Fibroblast of lung (primary cell): ENCODE data around the gene TEX44. TPM values are rescaled to one million over a fixed set of nuclear protein-coding genes. Genes with fewer than 3 reads are reported as not detected.

Experiments used
- DNase-seq, 2 donors: peaks; one replicate each; pipeline versions ENCODE4 v3.0.0 to v3.0.0-alpha.2; 2010; ENCODE audit warnings: low read depth in 2 of 2
- H2AFZ ChIP-seq: 2 replicates; pipeline ENCODE4 v1.5.1; 2012; ENCODE audit warnings: low read length, control low read depth, inconsistent platforms
- H3K27ac ChIP-seq: 2 replicates; pipeline ENCODE4 v1.5.1; 2011; ENCODE audit warnings: low read length, control low read depth; ENCODE audit not compliant: insufficient read depth
- H3K27me3 ChIP-seq: 2 replicates; pipeline ENCODE4 v1.5.1; 2011; ENCODE audit warnings: mild to moderate bottlenecking, low read length; ENCODE audit not compliant: control insufficient read depth, insufficient read depth
- H3K36me3 ChIP-seq: 2 replicates; pipeline ENCODE4 v1.5.1; 2011; ENCODE audit warnings: low read length; ENCODE audit not compliant: control insufficient read depth, insufficient read depth
- H3K4me1 ChIP-seq: 2 replicates; pipeline ENCODE4 v1.5.1; 2011; ENCODE audit warnings: low read length; ENCODE audit not compliant: control insufficient read depth, insufficient read depth; ENCODE audit errors: extremely low read depth
- H3K4me2 ChIP-seq: 2 replicates; pipeline ENCODE4 v1.5.1; 2011; ENCODE audit warnings: low read length, control low read depth; ENCODE audit not compliant: insufficient read depth; ENCODE audit errors: extremely low read depth
- H3K4me3 ChIP-seq, 4 experiments: fragments of 200-600 bp in 1 of 4; sonication (generic) in 1 of 4; replicated peaks in 1 of 4; 2 replicates each; pipeline ENCODE4 v1.5.1; 2011 to 2016; ENCODE audit warnings: low read length in 4 of 4, low read depth in 3 of 4, mild to moderate bottlenecking in 3 of 4, control low read depth in 2 of 4, inconsistent platforms in 1 of 4, mixed read lengths in 1 of 4; ENCODE audit not compliant: insufficient read depth in 1 of 4; ENCODE audit errors: control extremely low read depth in 1 of 4
- H3K79me2 ChIP-seq: 2 replicates; pipeline ENCODE4 v1.5.1; 2012; ENCODE audit warnings: mild to moderate bottlenecking, low read length, inconsistent platforms; ENCODE audit not compliant: control insufficient read depth, insufficient read depth
- H3K9ac ChIP-seq: 2 replicates; pipeline ENCODE4 v1.5.1; 2011; ENCODE audit warnings: mild to moderate bottlenecking, low read length, control low read depth; ENCODE audit not compliant: insufficient read depth
- H3K9me3 ChIP-seq: 2 replicates; pipeline ENCODE4 v1.5.1; 2012; ENCODE audit warnings: low read depth, low read length; ENCODE audit not compliant: control insufficient read depth, insufficient read depth
- H4K20me1 ChIP-seq: 2 replicates; pipeline ENCODE4 v1.5.1; 2011; ENCODE audit warnings: low read length; ENCODE audit not compliant: control insufficient read depth, insufficient read depth; ENCODE audit errors: extremely low read depth
- CTCF ChIP-seq, 2 donors: IDR thresholded peaks in 1 of 2; conservative IDR thresholded peaks in 1 of 2; 1 replicate in 1 of 2; 2 replicates in 1 of 2; pipeline ENCODE4 v1.5.1; 2011 to 2012; ENCODE audit warnings: low read length in 2 of 2, control low read depth in 1 of 2, inconsistent platforms in 1 of 2, low read depth in 1 of 2, mild to moderate bottlenecking in 1 of 2
- EZH2 ChIP-seq: IDR thresholded peaks from 2 replicates; pipeline ENCODE4 v1.5.1; 2012; ENCODE audit warnings: low read length, control low read depth, mild to moderate bottlenecking; ENCODE audit errors: missing control alignments
- polyA plus RNA-seq, 2 donors: library from polyadenylated mRNA; depleted of rRNA in 1 of 2; stranded (reverse) in 1 of 2; unstranded in 1 of 2; fragments of >200 nt; gene quantifications; 2 replicates each; pipeline ENCODE4 v1.2.1, GENCODE V29; 2011 to 2012; ENCODE audit warnings: missing spikeins in 1 of 2
- total RNA-seq: library from RNA; depleted of rRNA; stranded (reverse); fragments of >200 nt; gene quantifications from 2 replicates; pipeline ENCODE4 v1.2.1, GENCODE V29; 2014

Gene TEX44
- total and polyA plus RNA-seq, 2 donors (not counting 1 experiment from before 2014, with no cell fraction given) = not detected

DNA sequence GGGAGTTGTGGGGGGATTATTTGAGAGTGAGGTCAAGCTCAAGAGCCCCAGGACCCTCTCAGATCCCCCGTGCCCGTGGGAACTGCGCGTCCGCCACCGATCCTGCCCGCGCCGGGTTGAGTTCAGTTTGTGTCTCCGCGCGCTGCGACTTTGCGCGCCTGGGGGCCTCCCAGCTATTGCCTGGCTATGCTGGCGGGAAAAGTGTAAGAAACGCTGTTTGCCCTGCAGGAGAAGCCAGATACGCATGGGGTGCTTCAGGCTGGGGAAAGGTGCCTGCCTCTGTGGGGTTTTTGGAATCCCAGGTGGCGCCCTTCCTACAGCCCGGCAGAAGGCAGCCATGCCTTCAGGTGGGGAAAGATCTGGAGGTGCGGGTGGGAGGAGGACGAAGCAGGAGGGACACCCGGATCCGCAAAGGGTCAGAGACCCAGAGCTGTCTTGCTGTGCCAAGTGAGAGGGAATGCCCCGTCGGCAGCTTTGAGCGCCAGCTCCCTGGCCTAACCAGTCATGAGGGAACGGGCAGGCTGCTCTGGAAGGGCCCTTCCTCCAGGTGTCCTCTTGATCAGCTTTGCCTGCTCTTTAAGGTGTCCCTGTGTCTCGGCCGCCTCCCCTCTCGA is 22.5 kb downstream of the TEX44 start:
- no peaks in the 10 kb centered on the region for H3K79me2 ChIP-seq
- H3K4me2 ChIP-seq = peak overlapping the region; percentile 87
- H3K27me3 ChIP-seq = no peaks in the 10 kb centered on the region
- no peak for DNase-seq
- peaks cover 30% of the 10 kb centered on the region for H3K4me1 ChIP-seq
- no peak for TF ChIP-seq CTCF (conservative IDR thresholded peaks at IDR 0.05 in 1 of 2, IDR thresholded peaks at IDR 0.05 in 1 of 2; ENCODE audit: low read depth in 1 of 2, low read length in 2 of 2)
- TF ChIP-seq EZH2 = no peak
- no peaks in the 10 kb centered on the region for H4K20me1 ChIP-seq
- no peak overlapping the region for H3K27ac ChIP-seq
- no peaks in the 10 kb centered on the region for H3K36me3 ChIP-seq
- H3K4me3 ChIP-seq = peak overlapping the region in 3 of 4 experiments; percentile 19 to 48 (median 28)
- H3K9ac ChIP-seq = peak overlapping the region; percentile 44
- H2AFZ ChIP-seq = peak overlapping the region; percentile 62
- no peaks in the 10 kb centered on the region for H3K9me3 ChIP-seq

DNA sequence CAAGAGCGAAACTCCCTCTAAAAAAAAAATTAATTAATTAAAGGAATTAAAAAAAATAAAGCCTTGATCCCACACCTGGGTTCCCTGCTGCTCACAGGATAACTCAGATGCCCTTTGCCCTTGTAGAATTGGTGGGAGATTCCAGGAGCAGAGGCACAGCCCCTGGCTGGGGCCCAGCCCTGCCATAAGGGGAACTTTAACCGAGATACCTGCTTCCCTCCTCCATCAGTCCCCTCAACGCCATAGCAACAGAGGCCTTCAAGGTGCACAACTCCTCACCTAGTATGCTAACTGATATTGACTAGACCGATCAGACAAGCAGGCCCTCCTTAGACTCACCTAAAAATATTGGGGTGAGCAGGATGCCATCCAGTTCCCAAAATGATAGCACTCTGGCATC is 23.6 kb downstream of the TEX44 start:
- Histone ChIP-seq H3K4me3 (no peak overlapping the region), H3K9me3 (no peaks in the 10 kb centered on the region), H2AFZ (no peak overlapping the region), H3K36me3 (no peaks in the 10 kb centered on the region), H3K27me3 (no peaks in the 10 kb centered on the region), H3K79me2 (no peaks in the 10 kb centered on the region), H4K20me1 (no peaks in the 10 kb centered on the region), H3K4me1 (peaks cover 27% of the 10 kb centered on the region), H3K4me2 (no peak overlapping the region), H3K9ac (no peak overlapping the region), H3K27ac (no peak overlapping the region)
- TF ChIP-seq CTCF (conservative IDR thresholded peaks at IDR 0.05 in 1 of 2, IDR thresholded peaks at IDR 0.05 in 1 of 2; ENCODE audit: low read depth in 1 of 2, low read length in 2 of 2) (no peak), EZH2 (no peak)
- no peak for DNase-seq

DNA sequence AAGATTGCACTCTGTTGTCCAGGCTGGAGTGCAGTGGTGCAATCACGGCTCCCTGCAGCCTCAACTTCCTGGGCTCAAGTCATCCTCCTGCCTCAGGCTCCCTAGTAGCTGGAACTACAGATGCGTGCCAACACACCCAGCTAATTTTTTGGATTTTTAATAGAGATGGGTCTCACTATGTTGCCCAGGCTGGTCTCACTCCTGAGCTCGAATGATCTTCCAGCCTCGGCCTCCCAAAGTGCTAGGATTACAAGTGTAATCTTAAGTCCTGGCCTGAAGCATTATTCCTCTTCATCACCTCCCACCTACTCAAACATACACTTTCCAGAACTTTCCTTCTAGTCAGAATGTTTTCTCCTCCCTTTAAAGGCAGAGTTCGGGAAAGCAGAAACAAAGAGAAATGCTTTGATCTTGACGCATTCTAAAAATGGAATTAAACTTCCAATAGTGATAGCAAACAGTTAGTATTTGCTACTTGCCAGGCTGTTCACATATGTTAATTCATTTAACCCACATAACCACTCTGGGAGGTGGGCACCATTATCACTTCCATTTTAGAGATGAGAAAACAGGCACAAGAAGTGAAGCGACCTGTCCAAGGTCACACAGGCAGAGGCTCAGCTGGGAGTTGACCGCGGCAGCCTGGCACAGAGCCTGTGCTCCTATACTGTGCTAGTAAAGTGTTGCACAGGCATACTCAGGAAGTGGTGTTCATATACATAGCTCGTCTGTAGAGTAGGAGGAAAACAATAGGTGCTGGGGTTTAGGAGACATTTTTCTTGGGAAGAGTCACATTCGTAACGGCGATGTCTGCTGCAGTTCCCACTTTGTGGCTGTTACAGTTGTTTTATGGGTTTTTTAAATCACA is 24.6 kb downstream of the TEX44 start:
- no peaks in the 10 kb centered on the region for H4K20me1 ChIP-seq
- DNase-seq = peak in 1 of 2 donors; percentile 51
- H2AFZ ChIP-seq = no peak overlapping the region
- no peaks in the 10 kb centered on the region for H3K36me3 ChIP-seq
- no peaks in the 10 kb centered on the region for H3K79me2 ChIP-seq
- H3K9ac ChIP-seq = no peak overlapping the region
- no peak overlapping the region for H3K4me3 ChIP-seq
- H3K27me3 ChIP-seq = no peaks in the 10 kb centered on the region
- H3K9me3 ChIP-seq = no peaks in the 10 kb centered on the region
- no peak overlapping the region for H3K4me2 ChIP-seq
- H3K4me1 ChIP-seq = peaks cover 17% of the 10 kb centered on the region
- no peak overlapping the region for H3K27ac ChIP-seq
- TF ChIP-seq EZH2 = no peak
- no peak for TF ChIP-seq CTCF (conservative IDR thresholded peaks at IDR 0.05 in 1 of 2, IDR thresholded peaks at IDR 0.05 in 1 of 2; ENCODE audit: low read depth in 1 of 2, low read length in 2 of 2)
